GM12878 (cell line): ENCODE measurements around the gene MMEL1. TPM values are rescaled to one million over a fixed set of nuclear protein-coding genes. Genes with fewer than 3 reads are reported as not detected.

ENCODE experiments used
- ASH2L ChIP-seq: fragments of 300-600, 200-600 bp; sonication (generic); IDR thresholded peaks from 2 replicates; pipeline ENCODE4 v1.6.1; 2017; ENCODE audit warnings: low read depth, mild to moderate bottlenecking, borderline replicate concordance
- CHD1 ChIP-seq: IDR thresholded peaks from 2 replicates; pipeline ENCODE4 v1.6.1; 2012; ENCODE audit warnings: low read depth, low read length, improper control_type of control experiment
- ELK1 ChIP-seq: IDR thresholded peaks from 2 replicates; pipeline ENCODE4 v1.6.1; 2012; ENCODE audit warnings: low read depth, low read length, improper control_type of control experiment
- EZH2 ChIP-seq: IDR thresholded peaks from 2 replicates; pipeline ENCODE4 v1.6.1; 2012; ENCODE audit warnings: low read depth, mild to moderate bottlenecking, control low read depth, inconsistent platforms, low read length, borderline replicate concordance; ENCODE audit not compliant: control insufficient read depth
- FOXK2 ChIP-seq: fragments of 450-650 bp; IDR thresholded peaks from 2 replicates; pipeline ENCODE4 v1.6.1; 2017; ENCODE audit warnings: mild to moderate bottlenecking, moderate library complexity
- HSF1 ChIP-seq: fragments of 150-350 bp; IDR thresholded peaks from 2 replicates; pipeline ENCODE4 v1.6.1; 2014; ENCODE audit warnings: mild to moderate bottlenecking, low read depth, low read length
- MEF2B ChIP-seq: fragments of 450-650 bp; IDR thresholded peaks from 2 replicates; pipeline ENCODE4 v1.6.1; 2018; ENCODE audit warnings: mild to moderate bottlenecking, moderate library complexity; ENCODE audit not compliant: partially characterized antibody, poor library complexity, severe bottlenecking
- MYB ChIP-seq: fragments of 150-350 bp; IDR thresholded peaks from 2 replicates; pipeline ENCODE4 v1.6.1; 2014; ENCODE audit warnings: mild to moderate bottlenecking, low read depth, low read length, borderline replicate concordance
- RFX5 ChIP-seq: IDR thresholded peaks from 2 replicates; pipeline ENCODE4 v1.6.1; 2011; ENCODE audit warnings: low read depth, low read length, improper control_type of control experiment
- RUNX3 ChIP-seq: IDR thresholded peaks from 2 replicates; pipeline ENCODE4 v1.6.1; 2012; ENCODE audit warnings: low read length, inconsistent platforms
- SPI1 ChIP-seq: IDR thresholded peaks from 2 replicates; pipeline ENCODE4 v1.6.1; 2011; ENCODE audit warnings: low read depth, mild to moderate bottlenecking, low read length, moderate library complexity, borderline replicate concordance; ENCODE audit not compliant: insufficient read depth
- TARDBP ChIP-seq: IDR thresholded peaks from 2 replicates; pipeline ENCODE4 v1.6.1; 2016; ENCODE audit warnings: borderline replicate concordance
- ZNF274 ChIP-seq: IDR thresholded peaks from one replicate; pipeline ENCODE4 v1.8.0; 2011; ENCODE audit not compliant: insufficient read length, insufficient read depth
- ZNF687 ChIP-seq: fragments of 450-650 bp; IDR thresholded peaks from 2 replicates; pipeline ENCODE4 v1.6.1; 2017; ENCODE audit warnings: mild to moderate bottlenecking, moderate library complexity
- polyA plus RNA-seq, 11 experiments: library from polyadenylated mRNA; depleted of rRNA in 4 of 11; unstranded in 6 of 11; stranded (reverse) in 5 of 11; fragments of >200 nt; fragmentation: Nextera tagmentation in 4 of 11; fragmentation: Illumina TruSeq in 1 of 11; extraction: Ambion mirVana in 4 of 11; extraction: Trizol in 1 of 11; gene quantifications; 1 replicate in 1 of 11; 2 replicates in 10 of 11; pipeline versions ENCODE4 v1.2.1 to v1.2.3, GENCODE V29; 2011 to 2016; ENCODE audit warnings: inconsistent platforms in 2 of 11, missing spikeins in 2 of 11, low read depth in 1 of 11
- total RNA-seq, 4 experiments: library from RNA; depleted of rRNA in 3 of 4; stranded (reverse); fragments of >200 nt in 3 of 4; fragmentation: Illumina TruSeq in 1 of 4; extraction: Trizol in 1 of 4; gene quantifications; 2 replicates each; pipeline versions ENCODE4 v1.2.1 to v1.2.3, GENCODE V29; 2013 to 2021
- TF ChIP-seq, protein P1 (sequence below): fragments of 450-650 bp; IDR thresholded peaks from 2 replicates; pipeline ENCODE4 v1.6.1; 2017; ENCODE audit warnings: mild to moderate bottlenecking, moderate library complexity
- TF ChIP-seq, protein P2 (sequence below): IDR thresholded peaks from 2 replicates; pipeline ENCODE4 v1.6.1; 2011; ENCODE audit warnings: borderline replicate concordance, low read depth, mild to moderate bottlenecking, moderate library complexity, low read length; ENCODE audit not compliant: insufficient read depth, poor library complexity, severe bottlenecking

The MMEL1 gene
- total and polyA plus RNA-seq, 10 of the 15 experiments (the other 5 are each of a cell fraction or from before 2014, with no cell fraction given) = 0.11 TPM; not detected in 9

GRCh38 chr1:2585318-2586092, 47.3 kb downstream of the MMEL1 start (continued):
- TF ChIP-seq, protein P1, sequence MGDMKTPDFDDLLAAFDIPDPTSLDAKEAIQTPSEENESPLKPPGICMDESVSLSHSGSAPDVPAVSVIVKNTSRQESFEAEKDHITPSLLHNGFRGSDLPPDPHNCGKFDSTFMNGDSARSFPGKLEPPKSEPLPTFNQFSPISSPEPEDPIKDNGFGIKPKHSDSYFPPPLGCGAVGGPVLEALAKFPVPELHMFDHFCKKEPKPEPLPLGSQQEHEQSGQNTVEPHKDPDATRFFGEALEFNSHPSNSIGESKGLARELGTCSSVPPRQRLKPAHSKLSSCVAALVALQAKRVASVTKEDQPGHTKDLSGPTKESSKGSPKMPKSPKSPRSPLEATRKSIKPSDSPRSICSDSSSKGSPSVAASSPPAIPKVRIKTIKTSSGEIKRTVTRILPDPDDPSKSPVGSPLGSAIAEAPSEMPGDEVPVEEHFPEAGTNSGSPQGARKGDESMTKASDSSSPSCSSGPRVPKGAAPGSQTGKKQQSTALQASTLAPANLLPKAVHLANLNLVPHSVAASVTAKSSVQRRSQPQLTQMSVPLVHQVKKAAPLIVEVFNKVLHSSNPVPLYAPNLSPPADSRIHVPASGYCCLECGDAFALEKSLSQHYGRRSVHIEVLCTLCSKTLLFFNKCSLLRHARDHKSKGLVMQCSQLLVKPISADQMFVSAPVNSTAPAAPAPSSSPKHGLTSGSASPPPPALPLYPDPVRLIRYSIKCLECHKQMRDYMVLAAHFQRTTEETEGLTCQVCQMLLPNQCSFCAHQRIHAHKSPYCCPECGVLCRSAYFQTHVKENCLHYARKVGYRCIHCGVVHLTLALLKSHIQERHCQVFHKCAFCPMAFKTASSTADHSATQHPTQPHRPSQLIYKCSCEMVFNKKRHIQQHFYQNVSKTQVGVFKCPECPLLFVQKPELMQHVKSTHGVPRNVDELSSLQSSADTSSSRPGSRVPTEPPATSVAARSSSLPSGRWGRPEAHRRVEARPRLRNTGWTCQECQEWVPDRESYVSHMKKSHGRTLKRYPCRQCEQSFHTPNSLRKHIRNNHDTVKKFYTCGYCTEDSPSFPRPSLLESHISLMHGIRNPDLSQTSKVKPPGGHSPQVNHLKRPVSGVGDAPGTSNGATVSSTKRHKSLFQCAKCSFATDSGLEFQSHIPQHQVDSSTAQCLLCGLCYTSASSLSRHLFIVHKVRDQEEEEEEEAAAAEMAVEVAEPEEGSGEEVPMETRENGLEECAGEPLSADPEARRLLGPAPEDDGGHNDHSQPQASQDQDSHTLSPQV = peak; percentile 82
- TF ChIP-seq ZNF687 (peak; percentile 97), FOXK2 (peak; percentile 50), EZH2 (no peak), ZNF274 (no peak), TARDBP (no peak), RFX5 (no peak), SPI1 (peak; percentile 46; the same call in 1 of the 2 replicates), RUNX3 (no peak; the same call in 1 of the 2 replicates), MEF2B (peak; percentile 81), CHD1 (no peak), HSF1 (no peak), ASH2L (no peak), ELK1 (peak; percentile 20; the same call in 1 of the 2 replicates), MYB (no peak)
- TF ChIP-seq, protein P2, sequence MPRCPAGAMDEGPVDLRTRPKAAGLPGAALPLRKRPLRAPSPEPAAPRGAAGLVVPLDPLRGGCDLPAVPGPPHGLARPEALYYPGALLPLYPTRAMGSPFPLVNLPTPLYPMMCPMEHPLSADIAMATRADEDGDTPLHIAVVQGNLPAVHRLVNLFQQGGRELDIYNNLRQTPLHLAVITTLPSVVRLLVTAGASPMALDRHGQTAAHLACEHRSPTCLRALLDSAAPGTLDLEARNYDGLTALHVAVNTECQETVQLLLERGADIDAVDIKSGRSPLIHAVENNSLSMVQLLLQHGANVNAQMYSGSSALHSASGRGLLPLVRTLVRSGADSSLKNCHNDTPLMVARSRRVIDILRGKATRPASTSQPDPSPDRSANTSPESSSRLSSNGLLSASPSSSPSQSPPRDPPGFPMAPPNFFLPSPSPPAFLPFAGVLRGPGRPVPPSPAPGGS = no peak
